GM12892 (cell line): Measurements from ENCODE around the gene RTN4.

Source experiments
- POLR2A ChIP-seq: IDR thresholded peaks from 2 replicates; pipeline ENCODE4 v1.6.1; 2011; ENCODE audit warnings: low read depth, low read length, control low read depth
- POLR2AphosphoS5 ChIP-seq: IDR thresholded peaks from 2 replicates; pipeline ENCODE4 v1.6.1; 2011; ENCODE audit warnings: low read depth, low read length, control low read depth
- TAF1 ChIP-seq: IDR thresholded peaks from 2 replicates; pipeline ENCODE4 v1.6.1; 2011; ENCODE audit warnings: low read depth, mild to moderate bottlenecking, control low read depth, low read length, borderline replicate concordance

GRCh38 chr2:55027226-55027625 lies 23.0 kb downstream of the RTN4 start:
- TF ChIP-seq POLR2AphosphoS5 = no peak
- TF ChIP-seq POLR2A = no peak
- no peak for TF ChIP-seq TAF1
